ENCODE results near the gene XIST.
"Not testable (repeated sequence)": the region's sequence is repeated elsewhere in the genome, so short reads cannot be mapped to it uniquely, and the experiment has no call there.

XIST gene

DNA sequence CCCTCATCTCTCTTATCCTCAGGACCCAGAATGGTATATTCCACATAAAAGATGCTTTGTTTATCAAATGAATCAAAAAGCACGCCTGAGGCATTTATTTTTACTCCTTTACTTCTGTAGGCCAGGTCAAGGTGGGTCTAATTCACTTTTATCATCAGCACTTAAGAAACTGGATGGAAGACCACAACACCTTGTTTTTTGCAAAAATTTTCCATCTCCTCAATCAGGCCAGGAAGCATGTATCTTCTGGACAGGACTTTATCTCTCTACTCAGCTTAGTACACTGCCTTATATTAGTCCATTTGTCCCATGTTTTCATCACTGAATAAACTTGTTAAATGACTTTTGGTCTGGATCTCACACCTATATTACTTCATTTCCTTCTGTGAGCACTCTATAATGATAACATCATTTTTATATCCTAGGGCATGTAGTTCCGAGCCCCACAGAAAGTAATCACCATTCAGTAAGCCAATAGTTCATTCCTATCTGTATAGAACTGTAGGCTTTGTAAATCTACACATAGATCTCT, 29.0 kb downstream of the XIST start:
- TF ChIP-seq, protein P1, sequence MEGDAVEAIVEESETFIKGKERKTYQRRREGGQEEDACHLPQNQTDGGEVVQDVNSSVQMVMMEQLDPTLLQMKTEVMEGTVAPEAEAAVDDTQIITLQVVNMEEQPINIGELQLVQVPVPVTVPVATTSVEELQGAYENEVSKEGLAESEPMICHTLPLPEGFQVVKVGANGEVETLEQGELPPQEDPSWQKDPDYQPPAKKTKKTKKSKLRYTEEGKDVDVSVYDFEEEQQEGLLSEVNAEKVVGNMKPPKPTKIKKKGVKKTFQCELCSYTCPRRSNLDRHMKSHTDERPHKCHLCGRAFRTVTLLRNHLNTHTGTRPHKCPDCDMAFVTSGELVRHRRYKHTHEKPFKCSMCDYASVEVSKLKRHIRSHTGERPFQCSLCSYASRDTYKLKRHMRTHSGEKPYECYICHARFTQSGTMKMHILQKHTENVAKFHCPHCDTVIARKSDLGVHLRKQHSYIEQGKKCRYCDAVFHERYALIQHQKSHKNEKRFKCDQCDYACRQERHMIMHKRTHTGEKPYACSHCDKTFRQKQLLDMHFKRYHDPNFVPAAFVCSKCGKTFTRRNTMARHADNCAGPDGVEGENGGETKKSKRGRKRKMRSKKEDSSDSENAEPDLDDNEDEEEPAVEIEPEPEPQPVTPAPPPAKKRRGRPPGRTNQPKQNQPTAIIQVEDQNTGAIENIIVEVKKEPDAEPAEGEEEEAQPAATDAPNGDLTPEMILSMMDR (IDR thresholded peaks at IDR 0.05; ENCODE audit: low read depth, low read length): no peak
- no peaks in the 10 kb centered on the region for H3K9me3 ChIP-seq (ENCODE audit: severe bottlenecking)
- H3K36me3 ChIP-seq: no peaks in the 10 kb centered on the region
- H3K27ac ChIP-seq: no peak overlapping the region
- no peak overlapping the region for H3K4me3 ChIP-seq (ENCODE audit: low read depth, low read length)
- DNase-seq: no peak
- peaks cover 86% of the 10 kb centered on the region for H3K27me3 ChIP-seq (ENCODE audit: insufficient read depth, low read depth, severe bottlenecking)

DNA sequence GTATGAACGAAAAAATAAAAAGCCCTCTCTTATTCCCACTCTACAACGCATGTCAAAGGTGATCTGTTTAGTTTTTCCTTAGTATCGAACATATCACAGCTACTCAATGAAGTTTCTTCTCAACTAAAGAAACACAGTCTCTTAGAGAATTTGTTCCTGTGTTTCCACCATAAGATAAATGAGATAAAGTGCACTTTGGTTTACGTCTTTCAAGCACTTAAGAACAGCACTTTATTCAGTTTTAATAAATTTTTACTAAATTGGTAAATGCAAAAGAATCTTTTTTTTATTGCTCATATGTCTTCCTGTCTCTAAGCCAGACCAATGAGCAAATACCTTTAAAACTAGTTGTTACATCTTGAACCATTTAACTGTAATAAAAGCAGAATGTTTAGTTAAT, 29.7 kb downstream of the XIST start:
- no peaks in the 10 kb centered on the region for H3K36me3 ChIP-seq
- DNase-seq: no peak
- TF ChIP-seq, protein P1 (IDR thresholded peaks at IDR 0.05; ENCODE audit: low read depth, low read length): no peak
- H3K27ac ChIP-seq: no peak overlapping the region
- peaks cover 84% of the 10 kb centered on the region for H3K27me3 ChIP-seq (ENCODE audit: insufficient read depth, low read depth, severe bottlenecking)
- H3K4me3 ChIP-seq (ENCODE audit: low read depth, low read length): no peak overlapping the region
- no peaks in the 10 kb centered on the region for H3K9me3 ChIP-seq (ENCODE audit: severe bottlenecking)

DNA sequence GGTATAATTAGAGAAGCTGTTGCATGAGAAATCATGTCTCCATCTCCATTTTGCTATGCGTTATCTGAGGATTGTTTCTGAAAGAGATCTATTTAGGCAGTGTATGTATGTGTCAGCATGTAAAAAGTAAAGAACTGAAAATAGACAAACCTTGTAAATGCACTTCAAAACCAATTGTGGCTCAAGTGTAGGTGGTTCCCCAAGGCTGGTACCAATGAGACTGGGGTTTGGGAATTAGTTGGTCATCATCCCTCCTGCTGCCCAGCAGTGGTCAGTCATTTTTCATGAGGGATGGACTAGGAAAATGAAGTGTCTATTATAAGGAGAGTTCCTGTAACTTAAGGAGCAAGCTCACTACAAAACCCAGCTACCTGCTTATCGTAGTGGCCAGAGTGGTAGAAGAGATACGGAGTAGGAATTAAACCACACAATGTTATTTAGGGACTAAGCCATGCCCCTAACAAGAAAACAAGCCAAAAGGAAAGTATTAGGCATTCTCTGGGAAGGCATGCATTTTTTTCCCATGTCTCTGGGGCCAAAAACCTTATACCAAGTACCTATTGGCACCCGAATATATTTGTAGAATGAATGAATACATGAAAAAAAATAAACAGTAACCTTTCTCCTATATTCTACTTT, 30.5 kb downstream of the XIST start:
- no peak overlapping the region for H3K27ac ChIP-seq
- H3K4me3 ChIP-seq (ENCODE audit: low read depth, low read length): no peak overlapping the region
- DNase-seq: no peak
- TF ChIP-seq, protein P1 (IDR thresholded peaks at IDR 0.05; ENCODE audit: low read depth, low read length): no peak
- no peaks in the 10 kb centered on the region for H3K9me3 ChIP-seq (ENCODE audit: severe bottlenecking)
- H3K27me3 ChIP-seq (ENCODE audit: insufficient read depth, low read depth, severe bottlenecking): peaks cover 81% of the 10 kb centered on the region
- H3K36me3 ChIP-seq: no peaks in the 10 kb centered on the region

DNA sequence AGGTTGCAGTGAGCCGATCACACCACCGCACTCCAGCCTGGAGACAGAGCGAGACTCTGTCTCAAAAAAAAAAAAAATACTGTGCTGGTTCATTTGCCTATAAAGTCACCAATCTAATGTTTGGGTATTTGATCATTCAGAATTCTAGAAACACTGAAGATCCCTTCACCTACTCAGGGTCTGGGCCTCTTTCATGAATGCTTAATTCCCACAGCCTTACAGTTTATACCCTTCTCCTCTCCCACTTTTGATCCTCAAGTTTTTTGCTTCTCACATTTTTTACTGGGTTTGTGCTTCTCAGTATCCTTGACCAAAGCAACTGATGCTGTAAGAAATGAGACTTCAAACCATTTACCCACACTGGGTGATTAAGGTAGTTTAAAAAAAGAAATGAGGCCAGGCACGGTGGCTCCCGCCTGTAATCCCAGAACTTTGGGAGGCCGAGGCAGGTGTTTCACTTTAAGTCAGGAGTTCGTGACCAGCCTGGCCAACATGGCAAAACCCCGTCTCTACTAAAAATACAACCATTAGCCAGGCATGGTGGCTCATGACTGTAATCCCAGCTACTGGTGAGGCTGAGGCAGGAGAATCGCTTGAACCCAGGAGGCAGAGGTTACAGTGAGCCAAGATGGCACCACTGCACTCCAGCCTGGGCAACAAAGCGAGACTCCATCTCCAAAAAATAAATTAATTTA, 32.5 kb downstream of the XIST start:
- not testable (repeated sequence) for H3K4me3 ChIP-seq (ENCODE audit: low read depth, low read length); DNase-seq; H3K27ac ChIP-seq; H3K36me3 ChIP-seq; H3K9me3 ChIP-seq (ENCODE audit: severe bottlenecking)
- H3K27me3 ChIP-seq (ENCODE audit: insufficient read depth, low read depth, severe bottlenecking): peaks cover 80% of the 10 kb centered on the region

DNA sequence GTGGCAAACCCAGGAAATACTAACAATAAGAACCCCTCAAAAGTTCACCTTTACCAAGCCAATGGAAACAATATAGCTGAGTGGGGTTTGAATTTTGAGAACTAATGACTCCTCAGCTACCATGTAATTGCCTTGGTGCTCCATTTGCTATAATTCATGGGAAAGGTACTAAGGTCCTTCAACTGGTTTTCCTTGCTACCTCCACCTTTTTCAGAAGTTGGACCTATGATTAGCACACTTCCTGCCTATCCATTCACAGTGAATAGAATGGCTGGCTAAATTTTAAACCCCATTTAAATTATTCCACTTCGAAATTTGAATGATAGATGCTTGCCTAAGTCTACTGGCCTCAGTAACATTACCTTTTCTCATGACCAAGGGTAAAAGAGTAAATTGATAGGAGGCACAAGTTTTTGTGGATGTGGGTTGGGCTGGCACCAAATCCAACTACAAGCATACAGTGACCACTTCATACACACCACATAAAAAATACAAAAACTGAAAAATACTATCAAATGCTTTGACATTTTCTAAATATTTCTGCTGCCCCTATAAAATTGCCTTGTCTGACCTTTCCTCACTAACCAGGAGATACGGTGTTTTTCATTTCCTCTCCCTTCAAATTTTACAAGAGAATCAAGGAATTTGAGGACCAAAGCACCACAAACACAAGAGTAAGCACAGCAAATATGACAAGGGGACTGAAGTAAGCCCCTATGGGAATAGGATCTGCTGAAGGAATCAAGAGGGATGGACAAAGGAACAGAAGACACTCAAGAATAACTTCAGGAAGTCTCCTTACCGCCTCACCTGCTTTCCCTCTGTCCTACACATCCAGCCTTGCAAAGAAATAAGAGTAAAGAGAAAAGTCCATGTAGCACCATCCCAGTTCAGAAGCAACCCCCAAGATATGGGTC, 34.1 kb downstream of the XIST start:
- H3K27ac ChIP-seq: no peak overlapping the region
- H3K36me3 ChIP-seq: no peaks in the 10 kb centered on the region
- TF ChIP-seq, protein P1 (IDR thresholded peaks at IDR 0.05; ENCODE audit: low read depth, low read length): no peak
- no peaks in the 10 kb centered on the region for H3K9me3 ChIP-seq (ENCODE audit: severe bottlenecking)
- H3K4me3 ChIP-seq (ENCODE audit: low read depth, low read length): no peak overlapping the region
- peaks cover 80% of the 10 kb centered on the region for H3K27me3 ChIP-seq (ENCODE audit: insufficient read depth, low read depth, severe bottlenecking)
- DNase-seq: no peak

Data from WERI-Rb-1 (cell line).